SK-N-SH treated with all-trans-retinoic acid at 6 μM for 48 hours (cell line): Measurements from ENCODE around the gene MMP14.
A peak's percentile ranks its signal among the peaks of the same experiment; 100 is the strongest.

ENCODE experiments used
- ATAC-seq: fragments of 200-7000 bp; cut with Tn5 transposase; 3 replicates; pipeline ENCODE4 v1.9.1; 2020; ENCODE audit warnings: mild to moderate bottlenecking, moderate library complexity
- ARNTL ChIP-seq: fragments of 450-650 bp; formaldehyde crosslinking; IDR thresholded peaks from 2 replicates; pipeline ENCODE4 v1.5.0; 2020; ENCODE audit warnings: low read depth, mild to moderate bottlenecking, moderate library complexity, borderline replicate concordance
- BACH2 ChIP-seq: fragments of 250-450 bp; sonication (Bioruptor Pico); IDR thresholded peaks from 2 replicates; pipeline ENCODE4 v1.9.0; 2021; ENCODE audit warnings: mild to moderate bottlenecking, borderline replicate concordance
- CREB5 ChIP-seq: fragments of 250-450 bp; sonication (Bioruptor Pico); IDR thresholded peaks from 2 replicates; pipeline ENCODE4 v1.5.1; 2020; ENCODE audit warnings: low read depth, mild to moderate bottlenecking, moderate library complexity
- CSRNP3 ChIP-seq: fragments of 250-450 bp; sonication (Bioruptor Pico); IDR thresholded peaks from 2 replicates; pipeline ENCODE4 v1.5.1; 2021; ENCODE audit warnings: mild to moderate bottlenecking, moderate library complexity
- GLIS3 ChIP-seq: fragments of 250-450 bp; sonication (Bioruptor Pico); IDR thresholded peaks from 2 replicates; pipeline ENCODE4 v1.5.0; 2020; ENCODE audit warnings: mild to moderate bottlenecking, moderate library complexity
- ISL1 ChIP-seq: fragments of 250-450 bp; sonication (Bioruptor Pico); IDR thresholded peaks from 2 replicates; pipeline ENCODE4 v2.1.2; 2022; ENCODE audit warnings: mild to moderate bottlenecking, moderate library complexity
- PPARA ChIP-seq: fragments of 250-450 bp; sonication (Bioruptor Pico); IDR thresholded peaks from 2 replicates; pipeline ENCODE4 v1.5.0; 2020; ENCODE audit warnings: mild to moderate bottlenecking, borderline replicate concordance
- RARB ChIP-seq: fragments of 250-450 bp; sonication (Bioruptor Pico); IDR thresholded peaks from 2 replicates; pipeline ENCODE4 v1.8.0; 2021; ENCODE audit warnings: mild to moderate bottlenecking, moderate library complexity
- TCF4 ChIP-seq: fragments of 250-450 bp; sonication (Bioruptor Pico); IDR thresholded peaks from 2 replicates; pipeline ENCODE4 v1.8.0; 2021; ENCODE audit warnings: mild to moderate bottlenecking, moderate library complexity, borderline replicate concordance
- TOX ChIP-seq: fragments of 250-450 bp; sonication (Bioruptor Pico); IDR thresholded peaks from 2 replicates; pipeline ENCODE4 v1.8.0; 2021; ENCODE audit warnings: mild to moderate bottlenecking, moderate library complexity, borderline replicate concordance
- TSHZ2 ChIP-seq: fragments of 250-450 bp; sonication (Bioruptor Pico); IDR thresholded peaks from 2 replicates; pipeline ENCODE4 v1.5.0; 2020; ENCODE audit warnings: mild to moderate bottlenecking, moderate library complexity
- ZC3H10 ChIP-seq: fragments of 250-450 bp; sonication (Bioruptor Pico); IDR thresholded peaks from 2 replicates; pipeline ENCODE4 v1.5.1; 2021; ENCODE audit warnings: mild to moderate bottlenecking, moderate library complexity
- ZFP30 ChIP-seq: fragments of 450-650 bp; formaldehyde crosslinking; IDR thresholded peaks from 2 replicates; pipeline ENCODE4 v1.5.0; 2022; ENCODE audit warnings: mild to moderate bottlenecking, moderate library complexity
- ZNF565 ChIP-seq: fragments of 450-650 bp; formaldehyde crosslinking; conservative IDR thresholded peaks from 2 replicates; pipeline ENCODE4 v1.5.0; 2020; ENCODE audit warnings: low read depth, mild to moderate bottlenecking, moderate library complexity
- TF ChIP-seq, protein P1 (sequence below): fragments of 250-450 bp; sonication (Bioruptor Pico); IDR thresholded peaks from 2 replicates; pipeline ENCODE4 v1.8.0; 2021; ENCODE audit warnings: low read depth, mild to moderate bottlenecking, moderate library complexity, borderline replicate concordance
- TF ChIP-seq, protein P2 (sequence below): fragments of 250-450 bp; sonication (Bioruptor Pico); IDR thresholded peaks from 2 replicates; pipeline ENCODE4 v1.8.0; 2020; ENCODE audit warnings: mild to moderate bottlenecking, moderate library complexity, borderline replicate concordance

The MMP14 gene

DNA sequence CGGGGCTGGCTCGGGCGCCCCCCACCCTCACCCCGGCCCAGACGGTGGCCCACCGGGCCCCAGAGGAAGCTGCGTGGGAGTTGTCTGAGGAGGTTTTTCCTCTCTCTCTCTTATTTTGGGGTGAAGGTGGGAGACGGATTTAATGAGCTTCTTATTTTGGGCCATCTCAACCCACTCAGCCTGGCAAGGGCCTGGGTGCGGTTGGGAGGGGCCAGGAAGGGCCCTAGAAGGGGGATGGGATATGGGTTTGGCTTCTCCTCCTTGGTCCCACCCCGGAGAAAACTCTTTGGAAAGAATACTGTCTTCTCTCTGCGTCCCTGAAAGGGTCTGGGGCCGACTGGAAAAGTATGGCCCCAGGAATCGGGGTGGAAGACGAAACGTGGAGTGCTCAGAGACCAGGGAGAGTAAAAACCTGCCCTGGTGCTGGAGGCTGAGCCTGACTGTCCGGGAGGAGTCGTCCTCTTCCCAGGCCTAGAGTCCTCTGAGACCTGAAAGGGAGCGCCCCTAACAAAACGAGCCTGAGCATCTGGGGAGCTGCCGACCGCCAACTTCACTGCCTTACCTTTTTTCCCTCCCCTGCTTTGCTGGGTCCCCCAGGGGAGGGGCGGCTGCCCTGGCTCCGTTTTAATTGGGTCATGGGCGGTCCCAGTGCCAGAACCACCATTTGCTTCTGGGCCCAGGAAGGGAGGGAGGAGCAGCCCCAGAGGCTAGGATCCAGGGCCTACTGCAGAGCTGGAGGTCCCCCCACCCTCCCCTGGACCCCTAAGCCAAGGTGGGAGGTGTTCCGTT, 1.6 kb downstream of the MMP14 start:
- ATAC-seq, result peak; percentile 12; the same call in 1 of the 3 replicates
- TF ChIP-seq TOX (CRISPR knock-in tag), result no peak

- TF ChIP-seq CSRNP3, result no peak
- ATAC-seq, result no peak
Measured at GRCh38 chr14:22838631-22839041, 2.3 kb downstream of the MMP14 start.

DNA sequence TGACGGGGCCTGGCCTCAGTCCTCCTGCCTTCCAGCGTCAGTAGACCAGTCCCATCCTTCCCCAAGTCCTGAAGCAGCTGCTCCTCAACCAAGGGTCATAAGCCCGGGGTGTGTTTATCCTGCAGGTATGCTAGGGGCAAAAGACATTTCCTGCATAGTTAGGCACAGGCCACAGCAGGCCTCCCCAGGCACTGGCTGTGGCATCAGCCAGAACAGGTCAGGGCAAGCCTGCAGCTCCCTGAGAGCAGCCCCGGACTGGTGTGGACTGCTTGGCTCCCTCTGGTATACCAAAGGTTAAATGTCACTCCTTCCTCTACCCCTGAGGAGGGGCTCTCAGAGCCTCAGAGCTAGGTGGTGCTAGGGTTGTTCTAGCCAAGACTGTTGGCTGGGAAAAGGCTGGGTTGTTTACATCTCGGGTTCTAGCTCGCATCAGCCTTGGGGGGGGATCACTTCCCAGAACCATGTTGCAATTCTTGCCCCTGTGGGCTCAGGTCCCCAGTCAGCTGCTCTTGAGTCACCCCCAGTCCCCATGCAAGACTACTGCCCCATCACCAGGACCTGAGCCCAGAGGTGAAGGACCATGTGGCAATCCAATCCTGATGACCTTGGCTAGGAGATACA, 2.9 kb downstream of the MMP14 start:
- ATAC-seq, result no peak
- TF ChIP-seq RARB (CRISPR knock-in tag) (no peak), ARNTL (no peak), TOX (CRISPR knock-in tag) (no peak)
- TF ChIP-seq, protein P1, sequence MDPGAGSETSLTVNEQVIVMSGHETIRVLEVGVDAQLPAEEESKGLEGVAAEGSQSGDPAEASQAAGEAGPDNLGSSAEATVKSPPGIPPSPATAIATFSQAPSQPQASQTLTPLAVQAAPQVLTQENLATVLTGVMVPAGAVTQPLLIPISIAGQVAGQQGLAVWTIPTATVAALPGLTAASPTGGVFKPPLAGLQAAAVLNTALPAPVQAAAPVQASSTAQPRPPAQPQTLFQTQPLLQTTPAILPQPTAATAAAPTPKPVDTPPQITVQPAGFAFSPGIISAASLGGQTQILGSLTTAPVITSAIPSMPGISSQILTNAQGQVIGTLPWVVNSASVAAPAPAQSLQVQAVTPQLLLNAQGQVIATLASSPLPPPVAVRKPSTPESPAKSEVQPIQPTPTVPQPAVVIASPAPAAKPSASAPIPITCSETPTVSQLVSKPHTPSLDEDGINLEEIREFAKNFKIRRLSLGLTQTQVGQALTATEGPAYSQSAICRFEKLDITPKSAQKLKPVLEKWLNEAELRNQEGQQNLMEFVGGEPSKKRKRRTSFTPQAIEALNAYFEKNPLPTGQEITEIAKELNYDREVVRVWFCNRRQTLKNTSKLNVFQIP, result no peak

DNA sequence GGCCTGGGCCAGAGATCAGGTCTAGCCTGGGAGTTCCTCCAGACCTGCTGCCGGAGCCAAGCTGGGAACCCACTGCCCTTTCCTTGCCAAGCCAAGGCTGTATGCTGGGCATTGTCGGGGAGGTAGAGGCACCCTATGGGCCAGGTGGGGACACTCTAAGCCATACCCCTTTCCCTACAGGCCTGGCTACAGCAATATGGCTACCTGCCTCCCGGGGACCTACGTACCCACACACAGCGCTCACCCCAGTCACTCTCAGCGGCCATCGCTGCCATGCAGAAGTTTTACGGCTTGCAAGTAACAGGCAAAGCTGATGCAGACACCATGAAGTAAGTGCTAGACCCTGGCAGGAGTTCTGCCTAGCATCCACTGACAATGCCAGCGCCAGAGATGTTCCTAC, 4.9 kb downstream of the MMP14 start:
- TF ChIP-seq ARNTL (no peak), ZNF565 (CRISPR knock-in tag) (no peak), ISL1 (no peak), TSHZ2 (CRISPR knock-in tag) (no peak)
- ATAC-seq, result no peak

DNA sequence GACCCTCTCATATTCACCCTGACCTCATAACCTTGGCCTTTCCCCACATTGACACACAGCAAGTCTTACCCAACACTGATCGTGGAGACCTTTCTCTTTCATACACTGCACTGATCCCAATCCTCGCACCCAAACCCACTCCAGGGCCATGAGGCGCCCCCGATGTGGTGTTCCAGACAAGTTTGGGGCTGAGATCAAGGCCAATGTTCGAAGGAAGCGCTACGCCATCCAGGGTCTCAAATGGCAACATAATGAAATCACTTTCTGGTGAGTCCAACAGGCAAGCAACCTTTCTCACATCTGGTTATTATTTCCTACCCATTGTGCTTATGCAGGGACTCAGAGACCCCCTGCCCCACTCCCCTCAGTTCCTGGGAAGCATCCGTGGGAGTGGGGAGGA, 5.4 kb downstream of the MMP14 start:
- TF ChIP-seq CREB5 (CRISPR knock-in tag), result no peak
- TF ChIP-seq, protein P1, result no peak
- TF ChIP-seq ISL1, result no peak
- no peak for ATAC-seq

- no peak for ATAC-seq
- TF ChIP-seq GLIS3 (CRISPR knock-in tag) (no peak), ARNTL (no peak), BACH2 (no peak), ISL1 (no peak), ZC3H10 (CRISPR knock-in tag) (no peak), TCF4 (CRISPR knock-in tag) (no peak), TOX (CRISPR knock-in tag) (no peak), PPARA (CRISPR knock-in tag) (no peak), ZFP30 (CRISPR knock-in tag) (no peak), CSRNP3 (no peak)
- TF ChIP-seq, protein P2, sequence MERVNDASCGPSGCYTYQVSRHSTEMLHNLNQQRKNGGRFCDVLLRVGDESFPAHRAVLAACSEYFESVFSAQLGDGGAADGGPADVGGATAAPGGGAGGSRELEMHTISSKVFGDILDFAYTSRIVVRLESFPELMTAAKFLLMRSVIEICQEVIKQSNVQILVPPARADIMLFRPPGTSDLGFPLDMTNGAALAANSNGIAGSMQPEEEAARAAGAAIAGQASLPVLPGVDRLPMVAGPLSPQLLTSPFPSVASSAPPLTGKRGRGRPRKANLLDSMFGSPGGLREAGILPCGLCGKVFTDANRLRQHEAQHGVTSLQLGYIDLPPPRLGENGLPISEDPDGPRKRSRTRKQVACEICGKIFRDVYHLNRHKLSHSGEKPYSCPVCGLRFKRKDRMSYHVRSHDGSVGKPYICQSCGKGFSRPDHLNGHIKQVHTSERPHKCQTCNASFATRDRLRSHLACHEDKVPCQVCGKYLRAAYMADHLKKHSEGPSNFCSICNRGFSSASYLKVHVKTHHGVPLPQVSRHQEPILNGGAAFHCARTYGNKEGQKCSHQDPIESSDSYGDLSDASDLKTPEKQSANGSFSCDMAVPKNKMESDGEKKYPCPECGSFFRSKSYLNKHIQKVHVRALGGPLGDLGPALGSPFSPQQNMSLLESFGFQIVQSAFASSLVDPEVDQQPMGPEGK (CRISPR knock-in tag), result no peak
Measured at GRCh38 chr14:22842211-22843122, 6.1 kb downstream of the MMP14 start.
